ENCODE data around the gene NEK5.
"Not testable (repeated sequence)": the region's sequence is repeated elsewhere in the genome, so short reads cannot be mapped to it uniquely, and the experiment has no call there.

NEK5 gene

GRCh38 chr13:52141299-52141698, 12.4 kb upstream of the NEK5 start:
- DNase-seq (ENCODE audit: low read depth) = no peak

- DNase-seq (ENCODE audit: low read depth) = no peak
These were observed 8.6 kb upstream of the NEK5 start for GRCh38 chr13:52137489-52137888.

GRCh38 chr13:52136763-52137162, 7.9 kb upstream of the NEK5 start:
- no peak for DNase-seq (ENCODE audit: low read depth)

DNA sequence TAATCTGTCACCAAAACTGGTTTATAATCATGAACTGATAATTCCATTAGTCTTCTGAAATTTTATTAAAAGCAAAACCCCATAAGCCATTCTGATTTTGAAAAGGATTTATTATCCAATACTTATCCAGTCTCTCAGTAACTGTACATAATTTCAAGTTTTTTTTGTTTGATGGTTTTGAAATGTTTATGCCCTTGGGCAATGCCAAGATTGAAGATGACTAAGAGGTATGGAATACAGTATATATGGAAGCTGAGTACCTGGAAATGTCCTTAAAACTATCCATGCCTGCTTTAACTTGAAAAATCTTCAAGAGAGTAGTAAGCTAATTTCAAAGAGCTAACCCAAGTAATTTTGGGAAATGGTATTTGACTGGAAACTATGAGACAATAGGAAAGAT, 1.8 kb upstream of the NEK5 start:
- no peak for DNase-seq (ENCODE audit: low read depth)

- peak; percentile 26 for DNase-seq (ENCODE audit: low read depth)
These were observed 830 bp downstream of the NEK5 start for GRCh38 chr13:52127783-52128702.

- DNase-seq (ENCODE audit: low read depth) = no peak
These were observed 1.5 kb downstream of the NEK5 start for GRCh38 chr13:52127378-52127777.

DNA sequence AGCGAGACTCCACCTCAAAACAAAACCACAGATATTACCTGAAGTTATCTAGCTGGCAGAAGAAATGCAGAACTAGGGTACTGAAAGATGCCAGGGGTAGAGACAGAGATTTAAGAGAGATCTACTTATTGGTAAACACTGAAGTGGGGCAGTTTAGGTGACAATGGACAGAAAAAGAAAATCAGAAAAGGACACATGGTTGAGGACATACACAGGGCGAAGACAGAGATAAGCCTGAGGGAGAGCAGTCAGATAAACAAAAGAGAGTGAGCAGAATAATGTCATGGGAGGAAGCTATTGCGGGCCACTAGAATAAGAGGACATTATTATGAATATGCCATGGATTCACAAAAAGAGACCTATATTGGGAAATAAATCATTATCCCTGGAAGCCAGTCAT, 3.3 kb downstream of the NEK5 start:
- DNase-seq (ENCODE audit: low read depth) = no peak

- no peak for DNase-seq (ENCODE audit: low read depth)
These were observed 10.3 kb downstream of the NEK5 start for GRCh38 chr13:52118595-52118994.

DNA sequence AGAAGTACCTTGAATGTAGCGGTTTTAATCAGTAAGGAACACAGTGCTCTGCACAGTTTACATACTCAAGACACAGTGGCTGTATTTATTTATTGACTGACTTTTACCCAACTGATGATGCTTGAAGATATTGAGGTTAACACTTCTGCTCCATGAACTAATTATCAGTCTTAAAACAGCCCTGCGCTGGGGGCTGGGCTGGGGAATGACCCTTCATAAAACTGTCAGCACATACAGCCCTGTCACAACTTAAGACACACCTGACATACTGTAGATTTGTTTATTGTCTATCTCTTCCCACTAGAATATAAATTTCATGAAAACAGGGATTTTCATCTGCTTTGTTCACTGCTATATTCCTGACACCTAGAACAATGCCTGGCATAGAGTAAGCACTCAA, 10.8 kb downstream of the NEK5 start:
- no peak for DNase-seq (ENCODE audit: low read depth)

GRCh38 chr13:52112591-52112990, 16.3 kb downstream of the NEK5 start:
- no peak for DNase-seq (ENCODE audit: low read depth)

DNA sequence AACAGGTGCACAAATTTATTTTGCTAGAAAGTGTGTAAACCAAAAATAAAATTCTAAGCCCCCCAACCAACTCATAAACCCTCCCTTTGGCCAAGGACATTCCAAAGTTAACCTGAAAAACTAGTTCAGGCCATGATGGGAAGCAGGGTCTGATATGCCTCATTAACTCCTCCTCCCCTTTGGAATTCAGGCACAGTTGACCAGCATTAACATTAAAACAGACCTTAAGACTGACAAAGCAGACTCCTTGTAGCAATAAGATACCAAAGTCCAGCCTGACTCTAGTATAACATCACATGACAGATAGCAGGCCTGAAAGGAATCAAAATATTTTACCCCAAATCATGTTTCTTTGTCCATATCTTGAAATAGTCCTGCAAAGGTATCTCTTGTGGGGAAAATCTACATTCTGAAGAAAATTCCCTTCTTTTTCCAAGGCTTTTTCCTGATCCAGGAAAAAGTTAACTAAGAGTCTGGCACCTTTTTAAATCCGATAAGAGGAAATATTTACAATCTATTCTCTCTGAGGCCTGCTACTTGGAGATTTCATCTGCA, 19.7 kb downstream of the NEK5 start:
- DNase-seq (ENCODE audit: low read depth) = no peak

DNA sequence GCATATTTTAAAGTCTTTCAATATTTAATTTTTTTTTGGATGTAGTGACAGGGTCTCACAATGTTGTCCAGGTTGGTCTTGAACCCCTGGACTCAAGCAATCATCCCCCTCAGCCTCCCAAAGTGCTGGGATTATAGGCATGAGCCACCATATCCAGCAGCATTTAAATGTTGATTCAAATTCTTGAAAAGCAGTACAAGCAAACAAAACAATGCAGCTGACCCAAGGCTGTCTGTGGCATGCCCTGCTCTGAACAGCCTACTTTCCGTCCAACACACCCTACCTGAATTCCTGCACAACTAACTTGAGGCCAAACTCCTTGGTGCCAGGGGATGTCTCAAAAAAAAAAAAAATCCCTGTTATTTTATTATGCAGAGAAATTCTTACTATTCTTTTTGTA, 23.0 kb downstream of the NEK5 start:
- no peak for DNase-seq (ENCODE audit: low read depth)

- no peak for DNase-seq (ENCODE audit: low read depth)
These were observed 24.2 kb downstream of the NEK5 start for GRCh38 chr13:52104624-52105023.

GRCh38 chr13:52103386-52103785, 25.5 kb downstream of the NEK5 start:
- no peak for DNase-seq (ENCODE audit: low read depth)

DNA sequence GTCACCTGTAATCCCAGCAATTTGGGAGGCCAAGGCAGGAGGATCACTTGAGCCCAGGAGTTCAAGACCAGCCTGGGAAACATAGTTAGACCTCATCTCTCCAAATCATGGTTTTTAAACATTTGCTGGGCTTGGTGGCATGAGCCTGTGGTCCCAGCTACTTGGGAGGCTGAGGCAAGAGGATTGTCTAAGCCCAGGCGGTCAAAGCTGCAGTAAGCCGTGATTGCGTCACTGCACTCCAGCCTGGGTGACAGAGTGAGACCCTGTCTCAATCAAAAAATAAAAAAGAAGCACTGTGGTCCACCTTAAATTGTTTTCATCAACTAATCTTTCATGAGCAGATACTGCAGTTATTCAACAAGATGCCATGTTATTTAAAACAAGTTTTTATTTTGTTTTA, 26.4 kb downstream of the NEK5 start:
- not testable (repeated sequence) for DNase-seq (ENCODE audit: low read depth)

DNA sequence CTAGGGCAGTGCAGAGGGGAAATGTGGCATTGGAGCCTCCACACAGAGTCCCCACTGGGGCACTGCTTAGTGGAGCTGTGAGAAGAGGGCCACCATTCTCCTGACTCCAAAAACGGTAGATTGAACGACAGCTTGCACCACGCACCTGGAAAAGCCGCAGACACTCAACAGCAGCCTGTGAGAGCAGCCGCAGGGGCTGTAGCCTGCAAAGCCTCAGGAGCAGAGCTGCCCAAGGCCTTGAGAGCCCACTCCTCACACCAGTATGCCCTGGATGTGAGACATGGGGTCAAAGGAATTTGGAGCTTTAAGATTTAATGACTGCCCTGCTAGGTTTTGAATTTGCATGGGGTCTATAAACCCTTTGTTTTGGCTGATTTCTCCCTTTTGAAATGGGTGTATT, 31.7 kb downstream of the NEK5 start:
- no peak for DNase-seq (ENCODE audit: low read depth)

DNA sequence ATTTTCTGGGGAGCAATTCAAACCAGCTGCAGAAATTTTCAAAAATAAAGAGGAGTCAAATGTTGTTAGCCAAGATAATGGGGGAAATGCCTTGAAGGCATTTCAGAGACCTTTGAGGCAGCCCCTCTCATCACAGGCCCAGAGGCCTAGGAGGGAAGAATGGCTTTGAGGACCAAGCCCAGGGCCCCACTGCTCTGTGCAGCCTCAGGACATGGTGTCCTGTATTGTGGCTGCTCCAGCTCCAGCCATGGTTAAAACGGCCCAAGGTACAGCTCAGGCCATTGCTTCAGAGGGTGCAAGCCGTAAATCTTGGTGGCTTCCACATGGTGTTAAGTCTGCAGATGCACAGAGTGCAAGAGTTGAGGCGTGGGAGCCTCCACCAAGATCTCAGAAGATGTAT, 32.1 kb downstream of the NEK5 start:
- no peak for DNase-seq (ENCODE audit: low read depth)

- DNase-seq (ENCODE audit: low read depth) = no peak
These were observed 32.8 kb downstream of the NEK5 start for GRCh38 chr13:52096062-52096461.

DNA sequence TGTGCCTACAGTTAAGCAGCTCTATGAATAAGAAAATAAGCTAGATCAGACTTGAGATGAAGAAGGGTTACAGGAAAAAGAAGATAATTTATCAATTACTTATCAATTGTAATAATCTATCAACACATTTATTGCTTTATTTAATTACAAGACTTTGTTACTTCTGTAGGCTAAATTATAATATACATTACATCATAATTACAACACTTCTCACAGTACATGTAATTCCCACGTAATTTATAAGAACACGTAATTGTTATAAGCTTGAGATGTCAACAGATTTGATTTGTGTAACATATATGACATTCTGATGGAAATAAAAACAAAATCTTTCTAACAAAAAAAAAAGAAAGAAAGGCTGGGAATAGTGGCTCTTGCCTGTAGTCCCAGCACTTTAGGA, 36.8 kb downstream of the NEK5 start:
- no peak for DNase-seq (ENCODE audit: low read depth)

DNA sequence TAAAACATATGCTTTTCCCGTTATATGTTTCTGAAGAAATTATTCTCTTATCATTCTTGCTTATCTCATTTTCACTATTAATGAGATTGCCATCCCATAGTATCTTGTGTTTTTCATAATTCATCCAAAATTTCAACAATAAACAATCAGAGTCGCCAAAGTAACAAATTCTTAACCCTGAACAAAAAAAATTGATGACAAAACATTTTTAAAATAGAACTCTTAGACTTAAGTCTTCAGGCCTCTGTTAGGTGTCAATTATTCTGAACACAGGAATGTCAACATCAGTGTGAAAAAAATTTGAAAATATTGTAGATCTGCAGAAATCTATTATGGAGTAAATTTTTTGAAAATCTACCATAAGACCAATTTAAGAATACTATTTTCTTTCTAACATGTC, 37.4 kb downstream of the NEK5 start:
- DNase-seq (ENCODE audit: low read depth) = no peak

DNA sequence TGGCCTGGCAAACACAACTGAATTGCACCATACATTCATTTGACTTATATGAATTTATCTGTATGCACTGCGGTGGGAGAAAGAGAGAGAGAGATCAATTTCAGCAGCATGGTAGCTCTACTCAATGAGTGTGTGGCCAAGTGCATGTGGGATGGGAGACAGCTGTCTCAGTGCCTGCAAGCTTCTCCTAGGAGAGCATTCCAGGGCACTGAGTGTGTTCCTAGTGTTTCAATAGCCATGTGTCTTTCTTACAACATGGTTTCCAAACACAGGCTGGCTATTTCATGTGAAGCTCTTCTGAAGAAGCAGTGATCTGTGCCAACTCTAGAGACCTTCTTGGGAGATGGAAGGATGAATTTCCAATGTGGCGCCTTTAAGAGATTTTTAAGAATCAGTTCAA, 43.5 kb downstream of the NEK5 start:
- DNase-seq (ENCODE audit: low read depth) = no peak

DNA sequence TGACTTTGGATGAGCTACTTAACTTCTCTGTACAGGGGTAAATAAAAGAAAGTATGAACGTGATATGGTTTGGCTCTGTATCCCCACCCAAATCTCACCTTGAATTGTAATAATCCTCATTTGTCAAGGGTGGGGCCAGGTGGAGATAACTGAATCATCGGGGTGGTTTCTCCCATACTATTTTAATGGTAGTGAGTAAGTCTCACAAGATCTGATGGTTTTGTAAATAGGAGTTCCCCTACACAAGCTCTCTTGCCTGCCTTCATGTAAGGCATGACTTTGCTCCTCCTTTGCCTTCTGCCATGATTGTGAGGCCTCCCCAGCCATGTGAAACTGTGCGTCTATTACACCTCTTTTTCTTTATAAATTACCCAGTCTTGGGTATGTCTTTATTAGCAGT, 43.9 kb downstream of the NEK5 start:
- not testable (repeated sequence) for DNase-seq (ENCODE audit: low read depth)

GRCh38 chr13:52082601-52083000, 46.3 kb downstream of the NEK5 start:
- no peak for DNase-seq (ENCODE audit: low read depth)

DNA sequence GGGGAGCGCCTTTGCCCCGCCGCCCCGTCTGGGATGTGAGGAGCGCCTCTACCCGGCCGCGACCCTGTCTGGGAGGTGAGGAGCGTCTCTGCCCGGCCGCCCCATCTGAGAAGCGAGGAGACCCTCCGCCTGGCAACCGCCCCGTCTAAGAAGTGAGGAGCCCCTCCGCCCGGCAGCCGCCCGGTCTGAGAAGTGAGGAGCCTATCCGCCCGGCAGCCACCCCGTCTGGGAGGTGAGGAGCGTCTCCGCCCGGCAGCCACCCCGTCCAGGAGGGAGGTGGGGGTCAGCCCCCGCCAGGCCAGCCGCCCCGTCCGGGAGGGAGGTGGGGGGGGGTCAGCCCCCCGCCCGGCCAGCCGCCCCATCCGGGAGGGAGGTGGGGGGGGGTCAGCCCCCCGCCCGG, 49.0 kb downstream of the NEK5 start:
- not testable (repeated sequence) for DNase-seq (ENCODE audit: low read depth)
